ENCODE results near the gene SHOC2. TPM values are rescaled to one million over a fixed set of nuclear protein-coding genes. Genes with fewer than 3 reads are reported as not detected.

Gene SHOC2
- total and polyA plus RNA-seq, 2 of the 8 experiments (the other 6 are each of a cell fraction or from before 2014, with no cell fraction given) = 7.6 to 28.2 TPM

DNA sequence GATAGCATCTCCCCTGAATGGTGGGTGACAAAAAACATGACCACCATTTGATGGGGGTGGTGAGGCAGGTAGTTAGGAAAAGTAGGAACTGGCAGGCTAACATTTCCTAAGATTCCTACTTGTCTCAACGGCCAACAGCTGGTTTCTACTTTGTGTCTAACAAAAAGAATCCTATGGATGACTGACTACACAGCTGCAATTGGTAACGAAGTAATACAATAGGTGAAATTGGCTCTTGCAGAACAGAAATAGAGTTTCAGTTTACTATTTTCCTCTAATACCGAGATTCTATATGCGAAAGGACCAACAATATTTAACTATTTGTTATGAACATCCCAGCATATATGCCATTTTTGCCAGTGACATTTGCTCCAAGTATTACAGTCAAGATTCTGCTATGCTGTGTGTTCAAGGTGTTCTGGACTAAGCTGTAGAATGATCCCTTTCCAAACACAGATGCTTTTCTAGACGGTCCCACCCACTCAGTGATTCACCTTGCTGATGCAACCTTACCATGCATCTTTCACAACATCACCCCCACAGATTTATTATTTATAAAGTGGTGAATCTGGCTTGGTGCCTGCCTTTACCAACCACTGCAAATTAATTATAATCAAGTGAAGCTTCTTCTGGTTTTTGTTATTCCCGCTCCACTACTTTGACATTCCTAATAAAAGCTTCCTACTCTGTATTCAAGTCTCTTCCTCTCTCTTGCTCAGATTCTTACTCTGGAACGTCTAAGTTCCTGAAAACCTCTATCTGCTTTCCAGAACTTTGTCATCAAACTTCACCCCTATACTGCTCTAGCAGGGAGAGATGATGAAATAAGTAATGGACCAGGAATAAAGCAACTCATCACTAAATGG lies 17.2 kb upstream of the SHOC2 start:
- Histone ChIP-seq H3K23me2 (ENCODE audit: low read depth, low read length) (no peaks in the 10 kb centered on the region), H3K4me1 (replicated peaks in 1 of 4; ENCODE audit: control insufficient read depth in 3 of 4, insufficient read depth in 4 of 4, low read length in 3 of 4) (no peaks in the 10 kb centered on the region; a peak in 1 of 7 replicates), H3K4ac (replicated peaks; ENCODE audit: insufficient read length, low read depth, low read length) (no peak overlapping the region), H3K23ac (ENCODE audit: insufficient read length) (no peak overlapping the region), H2AFZ (ENCODE audit: low read length) (no peak overlapping the region), H3K4me2 (ENCODE audit: insufficient read depth in 1 of 2, low read depth in 2 of 2, low read length in 2 of 2) (no peak overlapping the region), H4K20me1 (replicated peaks in 1 of 2; ENCODE audit: control insufficient read depth in 1 of 2, insufficient read depth in 2 of 2, low read length in 2 of 2) (peaks cover 0 to 1% of the 10 kb centered on the region in 2 experiments), H3K9ac (replicated peaks in 1 of 4; ENCODE audit: extremely low read depth in 1 of 4, low read depth in 3 of 4, low read length in 3 of 4) (no peak overlapping the region), H3K79me1 (ENCODE audit: low read depth, low read length) (no peaks in the 10 kb centered on the region), H2BK20ac (ENCODE audit: low read length) (no peak overlapping the region), H2BK12ac (ENCODE audit: low read depth, low read length) (no peak overlapping the region), H4K8ac (ENCODE audit: extremely low read depth, insufficient read depth, low read length) (no peak overlapping the region), H4K91ac (replicated peaks; ENCODE audit: insufficient read length, low read length) (no peak overlapping the region), H3K27ac (ENCODE audit: low read depth, low read length) (no peak overlapping the region), H4K5ac (ENCODE audit: insufficient read length, low read depth, low read length) (no peak overlapping the region), H3K36me3 (ENCODE audit: control insufficient read depth in 2 of 4, insufficient read depth in 4 of 4, low read length in 3 of 4) (peaks cover 0 to 13% (median 0%) of the 10 kb centered on the region in 4 experiments; a peak in 1 of 8 replicates), H2BK5ac (ENCODE audit: low read depth, low read length) (no peak overlapping the region), H2BK15ac (ENCODE audit: low read length) (no peak overlapping the region), H3K9me3 (ENCODE audit: insufficient read depth in 2 of 2, low read depth in 1 of 2, low read length in 1 of 2) (no peaks in the 10 kb centered on the region), H3K4me3 (ENCODE audit: extremely low read depth in 1 of 4, insufficient read depth in 2 of 4, low read depth in 3 of 4, low read length in 4 of 4) (no peak overlapping the region), H3K18ac (ENCODE audit: extremely low read depth, low read length) (no peak overlapping the region), H3K56ac (replicated peaks; ENCODE audit: insufficient read length, low read depth, low read length) (no peak overlapping the region), H2BK120ac (replicated peaks; ENCODE audit: low read depth, low read length) (no peak overlapping the region), H3K27me3 (replicated peaks in 1 of 4; ENCODE audit: control insufficient read depth in 3 of 4, extremely low read depth in 1 of 4, insufficient read depth in 3 of 4, low read length in 3 of 4) (no peaks in the 10 kb centered on the region), H3K14ac (ENCODE audit: insufficient read length) (no peak overlapping the region), H2AK5ac (ENCODE audit: low read depth, low read length) (no peak overlapping the region), H3K79me2 (ENCODE audit: control insufficient read depth in 1 of 2, insufficient read depth in 2 of 2, low read length in 2 of 2) (no peaks in the 10 kb centered on the region)
- DNase-seq (ENCODE audit: low read depth in 1 of 2, low spot score in 2 of 2) = no peak
- FAIRE-seq = no peak
- ChIA-PET CTCF (ENCODE audit: partially characterized antibody) (interaction anchor here (0.6 to 3.1 kb wide), 5 partner anchors 8 to 1228 kb away, joined by 3 to 13 read pairs (median 3); no protein-coding TSS in a partner anchor), POLR2A (ENCODE audit: partially characterized antibody) (interaction anchor here (0.7 to 1.5 kb wide), 6 partner anchors 18 to 317 kb away, joined by 3 to 4 read pairs (median 3); partner anchors contain the start of gene PDCD4)
- 88% methylated on average over 7 of the region's 7 CpGs; no CpG with 5 or more reads in 1 of the 2 experiments for WGBS, 2 experiments (ENCODE audit: extremely low coverage in 1 of 2, insufficient coverage in 1 of 2, insufficient read length in 1 of 2, insufficient replicate concordance in 2 of 2, low coverage in 1 of 2, low lambda C conversion rate in 2 of 2, missing lambda C conversion rate in 1 of 2)
- TF ChIP-seq SAP30 (IDR thresholded peaks at IDR 0.05; ENCODE audit: insufficient read depth, insufficient replicate concordance, low read length) (no peak), RXRA (IDR thresholded peaks at IDR 0.05; ENCODE audit: insufficient read depth, low read depth, low read length) (no peak)

All from H1 (cell line).